Measurements from ENCODE around the gene PLD4.
"Not testable (repeated sequence)": the region's sequence is repeated elsewhere in the genome, so short reads cannot be mapped to it uniquely, and the experiment has no call there.

DNA sequence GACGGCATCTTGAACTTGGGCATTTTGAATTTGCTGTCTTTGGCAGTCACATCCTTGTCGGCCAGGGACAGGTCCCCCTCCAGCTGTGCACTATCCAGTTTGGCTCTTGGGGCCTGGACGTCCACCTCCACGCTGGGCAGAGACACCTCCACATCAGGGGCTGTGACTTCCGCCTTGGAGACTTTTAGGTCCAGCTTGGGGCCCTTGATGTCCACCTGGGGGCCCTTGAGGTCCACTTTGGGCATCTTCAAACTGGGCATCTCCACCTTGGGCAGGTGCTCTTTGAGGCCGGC is 19.3 kb downstream of the PLD4 start:
- TF ChIP-seq, protein P1, sequence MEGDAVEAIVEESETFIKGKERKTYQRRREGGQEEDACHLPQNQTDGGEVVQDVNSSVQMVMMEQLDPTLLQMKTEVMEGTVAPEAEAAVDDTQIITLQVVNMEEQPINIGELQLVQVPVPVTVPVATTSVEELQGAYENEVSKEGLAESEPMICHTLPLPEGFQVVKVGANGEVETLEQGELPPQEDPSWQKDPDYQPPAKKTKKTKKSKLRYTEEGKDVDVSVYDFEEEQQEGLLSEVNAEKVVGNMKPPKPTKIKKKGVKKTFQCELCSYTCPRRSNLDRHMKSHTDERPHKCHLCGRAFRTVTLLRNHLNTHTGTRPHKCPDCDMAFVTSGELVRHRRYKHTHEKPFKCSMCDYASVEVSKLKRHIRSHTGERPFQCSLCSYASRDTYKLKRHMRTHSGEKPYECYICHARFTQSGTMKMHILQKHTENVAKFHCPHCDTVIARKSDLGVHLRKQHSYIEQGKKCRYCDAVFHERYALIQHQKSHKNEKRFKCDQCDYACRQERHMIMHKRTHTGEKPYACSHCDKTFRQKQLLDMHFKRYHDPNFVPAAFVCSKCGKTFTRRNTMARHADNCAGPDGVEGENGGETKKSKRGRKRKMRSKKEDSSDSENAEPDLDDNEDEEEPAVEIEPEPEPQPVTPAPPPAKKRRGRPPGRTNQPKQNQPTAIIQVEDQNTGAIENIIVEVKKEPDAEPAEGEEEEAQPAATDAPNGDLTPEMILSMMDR (IDR thresholded peaks at IDR 0.05), result not testable (repeated sequence)
- TF ChIP-seq POLR2A (IDR thresholded peaks at IDR 0.05), result not testable (repeated sequence)

Data from body of pancreas (tissue), 4 donors.